ENCODE results near the gene PJA2. TPM values are rescaled to one million over a fixed set of nuclear protein-coding genes. Genes with fewer than 3 reads are reported as not detected.

The PJA2 gene
- total and polyA plus RNA-seq, 8 donors = 81.4 to 147 (median 125) TPM

GRCh38 chr5:109351988-109352864 lies 57.5 kb downstream of the PJA2 start:
- no peaks in the 10 kb centered on the region for H3K4me1 ChIP-seq
- no peak for DNase-seq
- ATAC-seq = no peak
- no peaks in the 10 kb centered on the region for H3K27me3 ChIP-seq
- peaks cover 0 to 45% of the 10 kb centered on the region in 2 donors for H3K36me3 ChIP-seq
- intact Hi-C loops (cut with DNase I) = no loop called here
- TF ChIP-seq CTCF (IDR thresholded peaks at IDR 0.05) = no peak
- no peaks in the 10 kb centered on the region for H3K9me3 ChIP-seq
- peak overlapping the region in 1 of 2 donors; percentile 28 for H3K27ac ChIP-seq
- H3K4me3 ChIP-seq = no peak overlapping the region

GRCh38 chr5:109350537-109351270 lies 59.1 kb downstream of the PJA2 start:
- intact Hi-C loops (cut with DNase I) = no loop called here
- H3K36me3 ChIP-seq = peaks cover 0 to 53% of the 10 kb centered on the region in 2 donors
- no peak overlapping the region for H3K4me3 ChIP-seq
- no peaks in the 10 kb centered on the region for H3K4me1 ChIP-seq
- H3K27ac ChIP-seq = no peak overlapping the region
- H3K9me3 ChIP-seq = no peaks in the 10 kb centered on the region
- no peak for TF ChIP-seq CTCF (IDR thresholded peaks at IDR 0.05)
- H3K27me3 ChIP-seq = no peaks in the 10 kb centered on the region
- no peak for DNase-seq
- ATAC-seq = no peak

- H3K27ac ChIP-seq = no peak overlapping the region
- no peaks in the 10 kb centered on the region for H3K4me1 ChIP-seq
- H3K4me3 ChIP-seq = no peak overlapping the region
- no peaks in the 10 kb centered on the region for H3K9me3 ChIP-seq
- DNase-seq (no peak), ATAC-seq (no peak)
- no peaks in the 10 kb centered on the region for H3K27me3 ChIP-seq
- intact Hi-C loops (cut with DNase I) = no loop called here
- no peak for TF ChIP-seq CTCF (IDR thresholded peaks at IDR 0.05)
- H3K36me3 ChIP-seq = peaks cover 0 to 52% of the 10 kb centered on the region in 2 donors
Observed at GRCh38 chr5:109349388-109349787, 60.4 kb downstream of the PJA2 start.

- peaks cover 0 to 64% of the 10 kb centered on the region in 2 donors for H3K36me3 ChIP-seq
- no peak overlapping the region for H3K27ac ChIP-seq
- no peak for TF ChIP-seq CTCF (IDR thresholded peaks at IDR 0.05)
- no peaks in the 10 kb centered on the region for H3K4me1 ChIP-seq
- ATAC-seq = peak; percentile 24
- intact Hi-C loops (cut with DNase I) = no loop called here
- no peak for DNase-seq
- no peak overlapping the region for H3K4me3 ChIP-seq
- H3K27me3 ChIP-seq = no peaks in the 10 kb centered on the region
- no peaks in the 10 kb centered on the region for H3K9me3 ChIP-seq
Observed at GRCh38 chr5:109347252-109347888, 62.4 kb downstream of the PJA2 start.

GRCh38 chr5:109345699-109346098 lies 64.1 kb downstream of the PJA2 start:
- no peak for ATAC-seq
- Histone ChIP-seq H3K9me3 (no peaks in the 10 kb centered on the region), H3K4me3 (no peak overlapping the region), H3K27ac (no peak overlapping the region), H3K36me3 (peaks cover 0 to 58% of the 10 kb centered on the region in 2 donors), H3K4me1 (no peaks in the 10 kb centered on the region), H3K27me3 (no peaks in the 10 kb centered on the region)
- DNase-seq = no peak
- intact Hi-C loops (cut with DNase I) = no loop called here
- TF ChIP-seq CTCF (IDR thresholded peaks at IDR 0.05) = no peak

Measured in left lung (tissue), 10 donors.